ENCODE data around the gene CNTN5.

CNTN5 gene

GRCh38 chr11:99171330-99171729, 150.6 kb downstream of the CNTN5 start:
- no peak for DNase-seq

DNA sequence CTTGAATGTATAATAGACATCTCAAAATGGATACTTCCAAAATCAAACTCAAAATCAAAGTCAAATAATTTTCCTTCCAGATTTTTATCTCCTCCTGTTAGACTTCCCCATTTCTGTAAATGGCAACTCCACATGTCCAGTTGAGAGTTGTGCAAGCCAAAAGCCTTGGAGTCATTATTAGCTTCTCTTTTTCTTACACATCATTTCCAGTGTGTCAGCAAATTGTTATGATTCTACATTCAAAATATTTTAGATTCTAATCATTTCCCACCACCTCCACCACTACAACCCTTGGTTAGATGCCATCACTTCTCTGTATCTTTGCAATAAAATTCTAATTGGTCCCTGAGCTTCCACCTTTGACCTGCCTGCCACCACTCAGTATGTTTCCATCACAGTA, 155.7 kb downstream of the CNTN5 start:
- no peak for DNase-seq

DNA sequence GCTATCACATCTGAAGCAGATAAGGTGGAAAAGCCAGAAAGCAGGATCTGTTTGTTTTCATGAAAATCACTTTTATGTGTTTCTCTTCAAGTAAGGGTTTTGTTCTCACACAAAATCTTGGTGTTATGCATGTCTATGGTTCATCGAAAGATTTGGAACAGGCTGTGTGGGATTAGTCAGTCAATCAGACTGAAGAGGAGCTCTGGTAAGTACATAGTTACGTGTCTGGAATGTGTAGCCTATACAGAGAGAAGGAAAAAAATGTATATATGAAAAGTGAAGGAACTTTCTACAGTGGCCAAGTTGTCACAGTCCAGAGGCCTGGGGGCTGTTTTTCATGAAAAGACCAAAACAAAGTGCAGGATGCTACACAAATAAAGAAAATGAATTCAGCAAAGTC, 156.7 kb downstream of the CNTN5 start:
- DNase-seq = no peak

DNA sequence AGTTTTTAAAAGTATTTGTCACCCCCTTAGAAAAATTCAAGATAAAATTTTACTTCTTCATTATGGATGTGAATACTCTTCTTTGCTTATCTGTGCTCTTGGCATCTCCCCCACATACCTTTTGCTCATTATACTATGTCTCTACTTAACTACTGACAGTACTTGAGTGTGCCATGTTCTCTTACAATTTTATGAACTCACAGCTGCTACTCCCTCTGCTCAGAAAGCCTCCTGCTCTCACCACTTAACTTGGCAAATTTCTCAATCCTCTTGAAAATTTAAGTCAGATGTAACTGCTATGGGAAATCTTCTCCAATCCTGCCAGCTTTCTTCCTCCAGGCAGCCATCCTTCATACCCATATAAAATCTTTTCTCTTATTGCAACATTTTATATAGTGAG, 163.4 kb downstream of the CNTN5 start:
- no peak for DNase-seq

DNA sequence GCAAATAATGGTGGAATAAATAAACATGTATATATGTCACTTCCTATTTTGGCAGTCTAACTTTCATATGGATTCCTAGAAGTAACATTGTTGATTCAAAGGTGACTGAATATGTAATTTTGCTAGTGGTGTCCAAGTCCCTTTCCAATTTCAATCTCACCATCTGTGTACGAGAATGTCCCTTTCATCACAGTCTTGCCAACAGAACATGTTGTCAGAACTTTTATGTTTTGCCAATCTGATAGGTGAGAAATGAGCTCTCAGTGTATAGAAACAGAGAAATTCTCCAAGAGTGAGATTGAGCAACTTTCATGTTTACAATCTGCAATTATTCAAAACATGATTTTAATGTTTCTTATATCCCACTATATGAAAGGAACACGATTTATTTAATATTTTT, 167.5 kb downstream of the CNTN5 start:
- DNase-seq = no peak

DNA sequence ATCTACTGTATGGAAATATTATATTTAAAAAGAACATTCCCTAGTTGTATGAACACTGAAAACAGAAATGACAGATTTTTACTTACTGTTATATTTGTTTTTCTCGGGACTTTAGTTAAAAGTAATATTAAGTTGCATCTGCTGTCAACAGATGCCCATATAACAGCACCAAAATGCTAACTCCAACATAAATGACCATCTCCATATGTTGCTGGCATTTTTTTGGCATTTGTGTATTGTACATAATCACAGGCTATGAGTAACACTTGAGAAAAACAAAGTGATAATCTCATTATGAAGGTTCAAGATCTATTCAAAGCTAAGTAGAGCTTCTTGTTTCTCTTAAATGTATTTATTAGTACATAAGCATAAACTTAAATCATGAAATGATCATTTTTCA, 172.0 kb downstream of the CNTN5 start:
- no peak for DNase-seq

- no peak for DNase-seq
Observed at GRCh38 chr11:99197477-99197876, 176.7 kb downstream of the CNTN5 start.

GRCh38 chr11:99198215-99198614, 177.5 kb downstream of the CNTN5 start:
- DNase-seq = no peak

GRCh38 chr11:99199341-99199740, 178.6 kb downstream of the CNTN5 start:
- peak; percentile 3 for DNase-seq

- DNase-seq = no peak
Observed at GRCh38 chr11:99200720-99201119, 180.0 kb downstream of the CNTN5 start.

DNA sequence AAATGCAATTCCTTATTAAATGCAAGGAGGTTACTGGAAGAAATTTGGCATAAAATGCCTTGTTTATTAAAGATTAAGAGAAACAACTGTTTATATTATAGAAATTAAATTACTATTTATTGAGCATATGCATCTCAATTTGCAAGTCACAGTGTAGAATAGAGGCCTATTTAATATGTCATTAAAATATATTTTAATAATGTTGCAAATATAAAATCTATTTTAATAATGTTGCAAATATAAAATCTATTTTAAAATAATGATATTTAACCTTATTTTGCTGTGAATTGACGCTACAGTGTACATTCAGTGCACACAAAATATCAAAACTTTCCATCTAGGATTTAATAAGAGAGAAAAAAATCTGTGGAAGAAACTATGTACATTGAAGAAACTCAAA, 188.1 kb downstream of the CNTN5 start:
- no peak for DNase-seq

DNA sequence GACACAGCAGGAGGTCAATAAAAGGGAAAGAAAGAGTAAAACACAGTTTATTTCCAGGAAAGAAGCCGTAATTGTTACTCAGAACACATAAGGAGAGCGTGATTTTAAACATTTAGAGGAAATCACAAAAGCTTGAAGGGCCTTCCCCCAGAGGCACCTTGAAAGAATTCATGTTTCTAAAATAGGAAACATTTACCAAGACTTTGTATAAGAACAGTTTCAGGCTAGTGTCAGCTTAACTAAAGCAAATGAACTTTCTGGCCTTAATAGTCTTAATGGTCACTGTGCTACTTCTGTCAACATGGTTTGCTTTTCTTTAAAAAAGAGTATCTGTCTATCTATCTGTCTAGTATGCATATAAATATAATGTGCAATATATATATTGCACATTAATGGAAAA, 208.8 kb downstream of the CNTN5 start:
- DNase-seq = no peak

GRCh38 chr11:99234534-99234933, 213.8 kb downstream of the CNTN5 start:
- DNase-seq = no peak

DNA sequence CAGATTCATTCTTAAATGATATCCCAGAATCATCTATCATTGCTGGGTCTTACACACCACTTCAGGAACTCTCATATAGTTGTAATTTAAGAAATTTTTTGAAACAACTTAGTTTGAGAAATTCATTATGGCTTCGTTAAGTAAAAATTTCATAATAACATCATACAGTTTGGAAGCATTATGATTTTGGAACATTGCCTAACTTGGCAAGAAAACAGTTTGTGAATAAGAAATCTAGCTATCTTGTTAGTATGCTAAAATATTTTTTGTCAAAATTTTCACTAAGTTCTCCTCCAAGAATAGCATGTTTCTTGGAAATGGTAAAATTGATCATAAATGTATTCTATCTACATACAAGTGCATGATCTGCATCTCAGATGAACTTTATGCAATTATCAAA, 217.7 kb downstream of the CNTN5 start:
- no peak for DNase-seq

DNA sequence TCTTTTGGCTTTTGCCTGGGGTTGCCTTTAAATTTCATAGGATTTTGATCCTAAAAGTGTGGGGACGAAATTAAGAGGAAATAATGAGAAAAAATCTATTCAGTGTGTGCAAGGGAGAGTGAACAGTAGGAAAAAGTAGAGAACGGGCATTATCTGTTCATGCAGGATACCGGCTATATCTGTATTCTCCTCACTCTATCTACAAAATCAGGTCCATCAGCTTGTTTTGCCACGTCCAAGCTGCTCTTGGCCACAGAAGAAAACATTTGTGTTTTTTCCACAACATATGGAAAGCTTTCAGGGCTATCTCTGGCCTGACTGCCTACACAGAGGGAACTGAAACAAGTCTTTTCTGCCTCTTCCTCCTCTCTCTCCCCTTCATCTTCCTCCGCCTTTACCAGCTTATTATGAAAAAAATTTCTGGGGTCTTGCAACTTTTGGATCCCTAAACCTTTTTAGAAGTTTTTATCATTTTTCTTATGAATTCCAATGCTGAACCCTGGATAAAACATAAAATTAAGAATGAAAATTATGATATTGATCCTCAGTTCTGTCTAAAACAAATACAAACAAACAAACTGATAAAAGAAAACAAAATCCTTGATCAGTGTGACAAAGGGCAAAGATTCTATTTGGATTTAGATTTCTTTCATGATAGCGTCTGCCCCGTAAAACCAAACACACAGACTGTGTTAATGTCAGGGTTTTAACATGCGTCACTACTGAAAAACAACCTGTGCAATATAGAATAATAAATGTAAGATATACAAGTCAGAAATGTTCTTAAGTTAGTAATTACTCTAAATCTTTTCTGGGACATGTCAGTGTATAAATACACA, 219.7 kb downstream of the CNTN5 start:
- no peak for DNase-seq

GRCh38 chr11:99241066-99241465, 220.3 kb downstream of the CNTN5 start:
- DNase-seq = no peak

- no peak for DNase-seq
Observed at GRCh38 chr11:99244613-99245012, 223.9 kb downstream of the CNTN5 start.

DNA sequence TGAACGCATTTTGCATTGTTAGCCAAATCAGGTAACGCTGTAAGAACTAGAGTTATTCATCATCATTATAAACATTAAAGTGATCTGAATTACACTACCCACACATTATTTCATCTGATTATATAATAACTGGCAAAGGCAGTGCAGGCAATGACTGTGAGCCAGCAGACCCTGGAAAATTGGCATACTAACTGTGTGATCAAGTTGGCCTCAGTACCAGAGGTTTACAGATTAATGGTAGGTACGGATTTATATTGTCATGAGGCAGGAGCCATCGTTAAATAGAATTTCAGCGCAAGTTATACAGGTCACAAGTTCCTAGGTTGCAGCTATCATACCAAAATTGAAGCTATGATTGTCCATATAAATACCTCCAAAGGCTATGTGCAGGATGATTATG, 225.4 kb downstream of the CNTN5 start:
- no peak for DNase-seq

- DNase-seq = no peak
Observed at GRCh38 chr11:99256614-99257013, 235.9 kb downstream of the CNTN5 start.

- DNase-seq = no peak
Observed at GRCh38 chr11:99257131-99257530, 236.4 kb downstream of the CNTN5 start.

DNA sequence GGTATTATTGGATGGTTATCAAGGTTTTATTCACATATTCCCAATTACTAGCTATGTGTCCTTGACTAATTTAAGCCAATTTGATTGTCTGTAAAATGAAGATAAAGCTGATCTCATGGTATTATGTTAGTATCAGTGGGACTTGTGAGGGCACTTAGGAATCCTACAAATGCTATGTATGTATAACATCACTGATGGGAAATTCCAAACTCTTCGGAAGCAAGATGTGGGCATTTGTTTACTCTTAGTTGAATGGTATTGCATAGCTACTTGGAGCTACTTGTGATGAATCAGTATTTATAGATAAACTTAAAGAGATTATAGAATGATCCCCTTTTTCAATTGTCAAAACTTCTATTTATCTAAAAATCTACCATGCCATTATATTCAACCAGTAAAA, 239.9 kb downstream of the CNTN5 start:
- DNase-seq = no peak

DNA sequence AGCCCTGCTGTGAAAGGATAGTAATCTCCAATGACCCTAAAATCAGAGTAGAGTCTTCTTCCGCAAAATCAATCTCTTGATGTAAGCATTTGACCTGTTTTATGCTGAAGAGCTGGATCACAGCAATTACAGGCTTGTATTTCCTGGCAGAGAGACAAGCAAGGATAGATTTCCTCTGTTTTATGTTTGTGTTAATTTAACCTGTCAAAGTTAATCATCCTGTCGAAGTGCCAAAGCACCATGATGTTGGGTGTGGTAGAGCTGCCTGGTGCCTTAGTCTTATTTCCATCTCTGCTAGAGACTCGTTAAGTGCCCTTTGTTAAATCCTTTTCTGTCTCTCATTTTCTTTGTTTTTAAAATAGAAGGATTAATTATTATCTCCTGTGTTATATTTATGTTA, 248.1 kb downstream of the CNTN5 start:
- DNase-seq = no peak

- no peak for DNase-seq
Observed at GRCh38 chr11:99271527-99271926, 250.8 kb downstream of the CNTN5 start.

DNA sequence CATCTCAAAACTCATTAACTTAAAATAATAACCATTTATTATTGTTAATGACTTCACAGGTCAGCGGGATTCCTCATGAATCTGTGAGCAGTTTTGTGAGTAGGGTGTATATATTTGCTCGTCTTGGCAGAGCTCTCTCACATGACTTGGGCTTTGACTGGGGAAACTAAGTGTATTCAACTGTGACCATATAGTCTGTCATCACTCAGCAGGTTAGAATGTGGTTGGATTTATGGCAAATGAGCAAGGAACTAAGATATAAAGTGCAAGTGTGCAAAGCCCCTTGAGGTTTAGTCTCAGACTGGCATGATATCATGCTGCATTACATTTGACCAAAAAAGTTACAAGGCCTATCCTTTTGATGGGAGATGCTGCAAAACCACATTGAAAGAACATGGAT, 254.8 kb downstream of the CNTN5 start:
- peak; percentile 15 for DNase-seq

- no peak for DNase-seq
Observed at GRCh38 chr11:99277281-99277680, 256.5 kb downstream of the CNTN5 start.
